Skeletal muscle satellite cell (primary cell): Measurements from ENCODE around the gene UCMA.

Experiments
- H3K27me3 ChIP-seq: 2 replicates; pipeline ENCODE4 v1.7.0; 2013; ENCODE audit warnings: low read length; ENCODE audit not compliant: control insufficient read depth, insufficient read depth
- H3K36me3 ChIP-seq: 2 replicates; pipeline ENCODE4 v1.7.0; 2013; ENCODE audit warnings: mild to moderate bottlenecking, control low read depth, low read length; ENCODE audit not compliant: insufficient read depth
- H3K4me1 ChIP-seq: 2 replicates; pipeline ENCODE4 v1.7.0; 2013; ENCODE audit warnings: low read length; ENCODE audit not compliant: control insufficient read depth, insufficient read depth
- H3K4me2 ChIP-seq: 2 replicates; pipeline ENCODE4 v1.7.0; 2013; ENCODE audit warnings: mild to moderate bottlenecking, low read length
- H3K4me3 ChIP-seq: 2 replicates; pipeline ENCODE4 v1.7.0; 2013; ENCODE audit warnings: low read length
- H3K9ac ChIP-seq: 2 replicates; pipeline ENCODE4 v1.7.0; 2013; ENCODE audit warnings: mild to moderate bottlenecking, low read depth, low read length, moderate library complexity
- H3K9me3 ChIP-seq: replicated peaks from 2 replicates; pipeline ENCODE4 v1.7.0; 2013; ENCODE audit warnings: mild to moderate bottlenecking, control low read depth, low read length

The UCMA gene

GRCh38 chr10:13213163-13213562, 21.0 kb downstream of the UCMA start:
- no peak overlapping the region for H3K9ac ChIP-seq

DNA sequence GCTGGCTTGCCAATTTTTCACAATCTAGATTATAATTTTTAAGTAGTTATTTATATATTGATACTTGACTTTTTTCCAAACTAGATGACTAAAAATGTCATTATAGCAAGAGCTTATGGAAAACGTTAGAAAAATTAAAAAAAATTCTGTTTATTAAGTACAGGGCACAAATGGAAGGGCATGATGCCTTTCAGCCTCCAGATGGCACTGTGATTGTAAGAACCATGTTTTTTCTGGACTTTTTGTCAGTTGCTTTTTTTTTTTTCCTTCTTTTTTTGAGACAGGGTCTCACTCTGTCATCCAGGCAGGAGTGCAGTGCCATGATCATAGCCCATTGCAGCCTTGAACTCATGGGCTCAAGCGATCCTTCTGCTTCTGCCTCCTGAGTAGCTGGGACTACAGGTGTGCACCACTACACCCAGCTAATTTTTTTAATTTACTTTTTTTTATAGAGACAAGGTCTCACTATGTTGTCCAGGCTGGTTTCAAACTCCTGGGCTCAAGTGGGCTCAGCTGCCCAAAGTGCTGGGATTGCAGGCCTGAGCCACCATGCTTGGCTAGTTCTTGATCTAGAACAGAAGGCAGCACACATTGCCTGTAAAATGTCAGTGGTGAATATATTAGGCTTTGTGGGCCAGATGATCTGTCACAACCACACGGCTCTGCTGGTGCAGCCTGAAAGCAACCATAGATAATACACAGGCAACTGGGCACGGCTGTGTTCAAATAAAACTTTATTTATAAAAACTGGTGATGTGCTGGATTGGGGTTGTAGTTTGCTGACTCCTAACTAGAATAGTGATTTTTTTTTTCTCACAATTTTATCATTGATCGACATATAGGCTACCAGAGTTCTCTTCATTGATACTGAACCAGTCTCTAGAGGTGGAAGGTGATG, 27.4 kb downstream of the UCMA start:
- Histone ChIP-seq H3K4me1 (no peaks in the 10 kb centered on the region), H3K36me3 (peaks cover 10% of the 10 kb centered on the region), H3K9ac (no peak overlapping the region), H3K4me3 (no peak overlapping the region), H3K4me2 (no peak overlapping the region), H3K9me3 (no peaks in the 10 kb centered on the region), H3K27me3 (no peaks in the 10 kb centered on the region)

More at GRCh38 chr10:13213163-13213562, 21.0 kb downstream of the UCMA start:
- Histone ChIP-seq H3K4me2 (no peak overlapping the region), H3K4me3 (no peak overlapping the region), H3K36me3 (no peaks in the 10 kb centered on the region), H3K27me3 (no peaks in the 10 kb centered on the region), H3K9me3 (no peaks in the 10 kb centered on the region), H3K4me1 (no peaks in the 10 kb centered on the region)

GRCh38 chr10:13206091-13206490, 28.1 kb downstream of the UCMA start:
- no peaks in the 10 kb centered on the region for H3K27me3 ChIP-seq
- peaks cover 10% of the 10 kb centered on the region for H3K36me3 ChIP-seq
- no peaks in the 10 kb centered on the region for H3K4me1 ChIP-seq
- H3K9ac ChIP-seq: no peak overlapping the region
- H3K4me2 ChIP-seq: no peak overlapping the region
- H3K4me3 ChIP-seq: no peak overlapping the region
- H3K9me3 ChIP-seq: no peaks in the 10 kb centered on the region

- Histone ChIP-seq H3K4me1 (no peaks in the 10 kb centered on the region), H3K9ac (no peak overlapping the region), H3K4me2 (no peak overlapping the region), H3K36me3 (peaks cover 8% of the 10 kb centered on the region), H3K9me3 (no peaks in the 10 kb centered on the region), H3K4me3 (no peak overlapping the region), H3K27me3 (no peaks in the 10 kb centered on the region)
Measured at GRCh38 chr10:13201132-13201531, 33.0 kb downstream of the UCMA start.

DNA sequence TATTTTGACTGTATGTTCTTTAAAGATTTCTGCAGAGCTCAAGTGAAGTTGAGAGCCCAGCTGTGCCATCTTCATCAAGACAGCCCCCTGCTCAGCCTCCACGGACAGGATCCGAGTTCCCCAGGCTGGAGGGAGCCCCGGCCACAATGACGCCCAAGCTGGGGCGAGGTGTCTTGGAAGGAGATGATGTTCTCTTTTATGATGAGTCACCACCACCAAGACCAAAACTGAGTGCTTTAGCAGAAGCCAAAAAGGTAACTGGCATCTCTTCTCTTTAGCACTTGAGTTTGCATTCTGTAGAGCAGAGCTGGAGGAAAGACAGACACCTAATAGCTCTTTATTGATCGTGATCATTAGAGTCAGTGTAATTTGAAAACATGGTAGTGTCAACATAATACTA, 39.2 kb downstream of the UCMA start:
- no peaks in the 10 kb centered on the region for H3K9me3 ChIP-seq
- H3K4me1 ChIP-seq: no peaks in the 10 kb centered on the region
- H3K4me3 ChIP-seq: no peak overlapping the region
- no peaks in the 10 kb centered on the region for H3K36me3 ChIP-seq
- H3K4me2 ChIP-seq: no peak overlapping the region
- H3K27me3 ChIP-seq: no peaks in the 10 kb centered on the region
- H3K9ac ChIP-seq: no peak overlapping the region

DNA sequence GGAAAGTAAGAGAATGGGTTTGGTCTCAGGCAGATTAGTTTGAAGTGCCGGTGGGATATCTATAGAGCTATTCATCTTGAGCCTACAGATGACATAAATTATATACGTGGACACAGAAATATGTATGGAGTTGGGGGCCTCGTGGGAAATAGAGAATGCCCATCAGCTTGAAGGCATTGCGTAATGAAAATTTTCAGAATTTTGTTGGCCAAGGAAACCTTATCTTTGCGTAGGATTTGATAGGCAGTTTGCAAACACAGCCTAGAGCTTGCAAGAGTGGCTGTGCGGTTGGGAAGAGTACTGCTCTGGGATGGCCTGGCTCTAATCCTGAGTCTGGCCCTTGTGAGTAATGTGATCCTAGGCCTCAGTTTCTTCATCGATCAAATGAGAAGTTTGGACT, 40.5 kb downstream of the UCMA start:
- Histone ChIP-seq H3K36me3 (no peaks in the 10 kb centered on the region), H3K27me3 (no peaks in the 10 kb centered on the region), H3K4me2 (no peak overlapping the region), H3K9me3 (no peaks in the 10 kb centered on the region), H3K4me3 (no peak overlapping the region), H3K4me1 (no peaks in the 10 kb centered on the region), H3K9ac (no peak overlapping the region)

DNA sequence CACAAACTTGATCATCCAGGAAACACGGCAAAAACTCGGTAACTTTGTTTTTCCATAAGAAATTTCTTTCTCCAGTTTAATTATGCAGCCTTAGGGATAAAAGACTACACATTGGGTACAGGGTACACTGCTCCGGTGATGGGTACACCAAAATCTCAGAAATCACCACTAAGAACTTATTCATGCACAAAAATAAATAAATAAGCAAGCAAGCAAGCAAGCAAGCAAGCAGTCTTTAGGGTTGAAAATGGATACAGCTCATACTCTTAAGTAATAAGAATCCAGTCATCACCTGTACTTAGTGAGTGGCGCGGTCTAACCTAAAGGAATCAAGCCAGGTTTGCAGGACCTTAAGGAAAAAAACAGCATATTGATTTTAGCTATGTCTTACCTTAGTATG, 42.8 kb downstream of the UCMA start:
- Histone ChIP-seq H3K4me2 (no peak overlapping the region), H3K27me3 (no peaks in the 10 kb centered on the region), H3K4me1 (no peaks in the 10 kb centered on the region), H3K9ac (no peak overlapping the region), H3K4me3 (no peak overlapping the region), H3K36me3 (no peaks in the 10 kb centered on the region), H3K9me3 (no peaks in the 10 kb centered on the region)

DNA sequence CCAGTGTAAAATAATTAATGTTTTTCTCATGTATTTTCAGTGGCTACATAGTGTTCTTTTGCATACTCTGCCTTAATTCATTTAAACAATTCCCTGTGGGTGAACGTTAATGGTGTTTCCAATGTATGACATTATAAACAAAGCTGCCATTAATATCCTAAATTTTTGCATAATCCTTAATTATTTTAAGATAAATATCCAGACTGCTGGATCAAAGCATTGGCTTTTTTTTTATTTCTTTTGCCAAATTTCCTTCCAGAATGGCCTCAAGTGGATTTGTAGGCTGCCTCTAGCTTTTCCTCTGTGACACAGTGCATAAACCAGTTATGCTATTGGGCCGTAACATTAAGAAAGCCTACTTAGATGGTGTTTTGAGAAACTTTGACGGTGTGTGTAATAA, 43.4 kb downstream of the UCMA start:
- H3K4me3 ChIP-seq: no peak overlapping the region

DNA sequence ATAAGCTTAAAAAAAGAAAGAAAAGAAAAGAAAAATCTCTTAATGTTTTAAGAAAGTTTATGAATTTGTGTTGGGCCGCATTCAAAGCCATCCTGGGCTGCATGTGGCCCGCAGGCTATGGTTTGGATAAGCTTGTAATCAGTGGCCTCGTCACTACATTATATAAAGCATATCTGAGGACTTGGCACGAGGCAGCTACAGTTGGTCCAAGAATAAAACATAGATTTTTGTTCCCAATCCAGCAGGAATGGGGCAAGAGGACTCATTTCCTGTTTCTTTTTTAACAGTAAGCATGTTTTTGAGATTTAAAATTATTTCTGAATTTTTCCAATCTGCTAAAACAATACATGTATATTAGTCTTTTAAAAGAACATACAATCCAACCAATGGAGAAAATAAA, 44.2 kb downstream of the UCMA start:
- H3K9ac ChIP-seq: no peak overlapping the region
- peaks cover 4% of the 10 kb centered on the region for H3K36me3 ChIP-seq
- no peaks in the 10 kb centered on the region for H3K27me3 ChIP-seq
- no peak overlapping the region for H3K4me2 ChIP-seq
- no peaks in the 10 kb centered on the region for H3K4me1 ChIP-seq
- no peak overlapping the region for H3K4me3 ChIP-seq
- H3K9me3 ChIP-seq: no peaks in the 10 kb centered on the region

More for the DNA sequence above, 43.4 kb downstream of the UCMA start:
- no peak overlapping the region for H3K4me2 ChIP-seq
- no peak overlapping the region for H3K9ac ChIP-seq
- no peaks in the 10 kb centered on the region for H3K9me3 ChIP-seq
- no peaks in the 10 kb centered on the region for H3K36me3 ChIP-seq
- H3K4me1 ChIP-seq: no peaks in the 10 kb centered on the region
- H3K27me3 ChIP-seq: no peaks in the 10 kb centered on the region

GRCh38 chr10:13188593-13188992, 45.6 kb downstream of the UCMA start:
- no peak overlapping the region for H3K4me3 ChIP-seq
- H3K4me1 ChIP-seq: no peaks in the 10 kb centered on the region
- H3K27me3 ChIP-seq: no peaks in the 10 kb centered on the region
- no peaks in the 10 kb centered on the region for H3K9me3 ChIP-seq
- peaks cover 7% of the 10 kb centered on the region for H3K36me3 ChIP-seq
- H3K4me2 ChIP-seq: no peak overlapping the region
- H3K9ac ChIP-seq: no peak overlapping the region

DNA sequence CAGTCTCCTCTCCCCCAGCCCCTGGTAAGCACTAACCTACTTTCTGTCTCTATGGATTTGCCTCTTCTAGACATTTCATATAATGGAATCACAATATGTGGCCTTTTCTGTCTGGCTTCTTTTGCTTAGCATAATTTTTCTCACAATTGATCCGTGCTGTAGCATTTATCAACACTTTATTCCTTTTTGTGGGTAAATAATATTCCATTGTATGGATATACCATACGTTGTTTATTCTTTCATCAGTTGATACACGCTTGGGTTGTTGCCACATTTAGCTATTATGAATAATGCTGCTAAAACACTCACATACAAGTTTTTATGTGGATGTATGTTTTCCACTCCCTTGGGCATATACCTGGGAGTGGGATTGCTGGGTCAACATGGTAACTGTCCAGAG, 47.0 kb downstream of the UCMA start:
- Histone ChIP-seq H3K4me1 (no peaks in the 10 kb centered on the region), H3K9me3 (no peaks in the 10 kb centered on the region), H3K9ac (no peak overlapping the region), H3K36me3 (peaks cover 14% of the 10 kb centered on the region), H3K4me2 (no peak overlapping the region), H3K4me3 (no peak overlapping the region), H3K27me3 (no peaks in the 10 kb centered on the region)
